OCI-LY7 (cell line): ENCODE data around the gene SOX4. TPM values are rescaled to one million over a fixed set of nuclear protein-coding genes. Genes with fewer than 3 reads are reported as not detected.

Source experiments
- BruUV-seq: library from RNA; stranded (reverse); fragments of 400-500 nt; replicated peaks from 2 replicates; lab custom pipeline; 2021; lab: Mats Ljungman, UMichigan
- CTCF ChIA-PET: fragments of 300-600 bp; sonication (Branson Sonifier 250); formaldehyde crosslinking; loops from one replicate; lab custom pipeline; 2022; ENCODE audit warnings: antibody characterized with exemption; ENCODE audit not compliant: unreplicated experiment; lab: Charles Lee
- POLR2A ChIA-PET: fragments of 300-600 bp; sonication (Branson Sonifier 250); formaldehyde crosslinking; loops from one replicate; lab custom pipeline; 2022; ENCODE audit warnings: antibody characterized with exemption; lab: Charles Lee
- DNase-seq: peaks from one replicate; pipeline ENCODE4 v3.0.0-alpha.2; 2015; ENCODE audit warnings: low spot score
- H2AFZ ChIP-seq: fragments of 200-600 bp; sonication (generic), shearing (Covaris generic); 2 replicates; pipeline ENCODE4 v1.6.1; 2014; ENCODE audit warnings: mild to moderate bottlenecking, antibody characterized with exemption, low read length, moderate library complexity
- H3K27ac ChIP-seq: fragments of 200-600 bp; sonication (generic); 2 replicates; pipeline ENCODE4 v1.5.1; 2014; ENCODE audit warnings: mixed run types, low read depth, mild to moderate bottlenecking, moderate library complexity, low read length, inconsistent platforms; ENCODE audit not compliant: poor library complexity, severe bottlenecking
- H3K36me3 ChIP-seq: fragments of 200-600 bp; sonication (generic); 2 replicates; pipeline ENCODE4 v1.6.1; 2014; ENCODE audit warnings: mild to moderate bottlenecking, antibody characterized with exemption, low read length, moderate library complexity, mixed read lengths; ENCODE audit not compliant: insufficient read depth
- H3K4me1 ChIP-seq: fragments of 200-600 bp; sonication (generic); 2 replicates; pipeline ENCODE4 v1.5.1; 2014; ENCODE audit warnings: mild to moderate bottlenecking, low read length; ENCODE audit not compliant: insufficient read depth, poor library complexity, severe bottlenecking
- H3K4me2 ChIP-seq: fragments of 200-600 bp; sonication (generic); 2 replicates; pipeline ENCODE4 v1.6.1; 2014; ENCODE audit warnings: mild to moderate bottlenecking, low read length
- H3K4me3 ChIP-seq: fragments of 200-600 bp; sonication (generic); 2 replicates; pipeline ENCODE4 v1.5.1; 2014; ENCODE audit warnings: mild to moderate bottlenecking, low read depth, low read length; ENCODE audit not compliant: poor library complexity, severe bottlenecking
- H3K79me2 ChIP-seq: fragments of 200-600 bp; sonication (generic); 2 replicates; pipeline ENCODE4 v1.6.1; 2016; ENCODE audit warnings: low read depth, mild to moderate bottlenecking, low read length, moderate library complexity, mixed read lengths; ENCODE audit not compliant: insufficient read depth
- H3K9me2 ChIP-seq: fragments of 200-600 bp; sonication (generic); 2 replicates; pipeline ENCODE4 v1.6.1; 2016; ENCODE audit warnings: mild to moderate bottlenecking, low read length, mixed read lengths; ENCODE audit not compliant: insufficient read depth
- H3K9me3 ChIP-seq: fragments of 200-600 bp; sonication (generic); 2 replicates; pipeline ENCODE4 v1.6.1; 2014; ENCODE audit warnings: mild to moderate bottlenecking, mixed run types, low read length, mixed read lengths
- H4K20me1 ChIP-seq: fragments of 200-600 bp; sonication (generic); 2 replicates; pipeline ENCODE4 v1.6.1; 2014; ENCODE audit warnings: mild to moderate bottlenecking, antibody characterized with exemption, low read length, moderate library complexity, mixed read lengths; ENCODE audit not compliant: insufficient read depth
- CTCF ChIP-seq: fragments of 200-600 bp; sonication (generic); conservative IDR thresholded peaks from 2 replicates; pipeline ENCODE4 v1.5.1; 2014; ENCODE audit warnings: mild to moderate bottlenecking, antibody characterized with exemption, low read length, moderate library complexity, mixed read lengths
- EZH2phosphoT487 ChIP-seq: fragments of 200-600 bp; sonication (generic); IDR thresholded peaks from 2 replicates; pipeline ENCODE4 v1.6.1; 2018; ENCODE audit warnings: low read depth, borderline replicate concordance, mild to moderate bottlenecking, mixed run types, antibody characterized with exemption, low read length, moderate library complexity, mixed read lengths
- intact Hi-C: fragments of 100-400 bp; cut with micrococcal nuclease; formaldehyde crosslinking; loops from one replicate; pipeline ENCODE4 v1.10.0; 2022; ENCODE audit not compliant: unreplicated experiment
- total RNA-seq, 2 experiments: library from RNA; depleted of rRNA in 1 of 2; stranded (reverse); fragments of >200 nt in 1 of 2; shearing (Covaris generic) in 1 of 2; gene quantifications; 2 replicates each; pipeline ENCODE4 v1.2.3, GENCODE V29; 2014 to 2022

The SOX4 gene
- total RNA-seq, 2 experiments from 2014 or later, result 55.2 to 58.1 TPM

- Histone ChIP-seq H3K79me2 (peaks cover 35% of the 10 kb centered on the region), H3K27ac (peak overlapping the region; percentile 98), H3K4me1 (peaks cover 79% of the 10 kb centered on the region), H2AFZ (no peak overlapping the region), H3K4me3 (no peak overlapping the region), H3K9me2 (no peaks in the 10 kb centered on the region), H3K36me3 (peaks cover 35% of the 10 kb centered on the region), H3K4me2 (no peak overlapping the region), H4K20me1 (peaks cover 16% of the 10 kb centered on the region; the same call in 1 of the 2 replicates), H3K9me3 (no peaks in the 10 kb centered on the region)
- intact Hi-C loops, result no loop called here
- ChIA-PET CTCF (no interaction called here), POLR2A (interaction anchor here (1.1 to 2.7 kb wide), 2 partner anchors 8 to 13 kb away, joined by 5 to 7 read pairs; partner anchors contain the start of gene SOX4)
- no peak for DNase-seq
- BruUV-seq, result no TSS peak
- TF ChIP-seq CTCF (no peak), EZH2phosphoT487 (no peak)
Measured at GRCh38 chr6:21601932-21602390, 8.4 kb downstream of the SOX4 start.

GRCh38 chr6:21603082-21603952, 9.8 kb downstream of the SOX4 start:
- peak; percentile 95 for DNase-seq
- ChIA-PET POLR2A (interaction anchor here (0.6 to 3.8 kb wide), 7 partner anchors 9 to 101 kb away, joined by 3 to 41 read pairs (median 4); partner anchors contain the start of gene SOX4), CTCF (no interaction called here)
- TSS peak; percentile 98 for BruUV-seq
- H2AFZ ChIP-seq, result peak overlapping the region; percentile 63; the same call in 1 of the 2 replicates
- H3K4me3 ChIP-seq, result peak overlapping the region; percentile 39
- TF ChIP-seq CTCF (no peak), EZH2phosphoT487 (no peak)
- H3K4me2 ChIP-seq, result peak overlapping the region; percentile 63
- H3K36me3 ChIP-seq, result peaks cover 21% of the 10 kb centered on the region
- peaks cover 9% of the 10 kb centered on the region; the same call in 1 of the 2 replicates for H4K20me1 ChIP-seq
- peak overlapping the region; percentile 98 for H3K27ac ChIP-seq
- H3K4me1 ChIP-seq, result peaks cover 71% of the 10 kb centered on the region
- intact Hi-C loops, result no loop called here
- no peaks in the 10 kb centered on the region for H3K9me3 ChIP-seq
- no peaks in the 10 kb centered on the region for H3K9me2 ChIP-seq
- peaks cover 22% of the 10 kb centered on the region for H3K79me2 ChIP-seq
